GM21447 (cell line): ENCODE results near the gene METTL25.

Experiments used
- ATAC-seq: cut with Tn5 transposase; IDR thresholded peaks from one replicate; pipeline ENCODE4 v1.9.1; 2021; ENCODE audit not compliant: unreplicated experiment

The METTL25 gene

GRCh38 chr12:82468563-82468962 lies 110.2 kb downstream of the METTL25 start:
- ATAC-seq = no peak

- no peak for ATAC-seq
These were observed 112.7 kb downstream of the METTL25 start for GRCh38 chr12:82470906-82471512.

GRCh38 chr12:82473111-82473754 lies 114.9 kb downstream of the METTL25 start:
- no peak for ATAC-seq

GRCh38 chr12:82474181-82474797 lies 116.0 kb downstream of the METTL25 start:
- peak; percentile 85 for ATAC-seq

- ATAC-seq = peak; percentile 25
These were observed 116.5 kb downstream of the METTL25 start for GRCh38 chr12:82474798-82475184.

- ATAC-seq = no peak
These were observed 116.9 kb downstream of the METTL25 start for GRCh38 chr12:82475211-82475610.

GRCh38 chr12:82476511-82476910 lies 118.2 kb downstream of the METTL25 start:
- ATAC-seq = no peak

GRCh38 chr12:82479511-82479910 lies 121.2 kb downstream of the METTL25 start:
- no peak for ATAC-seq

- no peak for ATAC-seq
These were observed 122.3 kb downstream of the METTL25 start for GRCh38 chr12:82480606-82481005.

- no peak for ATAC-seq
These were observed 123.6 kb downstream of the METTL25 start for GRCh38 chr12:82481954-82482353.

- no peak for ATAC-seq
These were observed 128.4 kb downstream of the METTL25 start for GRCh38 chr12:82486524-82487235.

GRCh38 chr12:82504409-82504808 lies 146.1 kb downstream of the METTL25 start:
- ATAC-seq = no peak

- no peak for ATAC-seq
These were observed 146.8 kb downstream of the METTL25 start for GRCh38 chr12:82505150-82505549.

GRCh38 chr12:82507686-82508085 lies 149.4 kb downstream of the METTL25 start:
- no peak for ATAC-seq

- ATAC-seq = no peak
These were observed 152.1 kb downstream of the METTL25 start for GRCh38 chr12:82510386-82510785.

- ATAC-seq = no peak
These were observed 156.6 kb downstream of the METTL25 start for GRCh38 chr12:82514880-82515279.

GRCh38 chr12:82515652-82516051 lies 157.3 kb downstream of the METTL25 start:
- ATAC-seq = no peak

- peak; percentile 89 for ATAC-seq
These were observed 158.7 kb downstream of the METTL25 start for GRCh38 chr12:82517027-82517426.

- no peak for ATAC-seq
These were observed 159.5 kb downstream of the METTL25 start for GRCh38 chr12:82517808-82518207.

- ATAC-seq = no peak
These were observed 161.2 kb downstream of the METTL25 start for GRCh38 chr12:82519510-82519909.

- no peak for ATAC-seq
These were observed 164.0 kb downstream of the METTL25 start for GRCh38 chr12:82522285-82522684.

GRCh38 chr12:82522762-82523161 lies 164.4 kb downstream of the METTL25 start:
- ATAC-seq = no peak
